ENCODE measurements around the gene POTEI. TPM values are rescaled to one million over a fixed set of nuclear protein-coding genes. Genes with fewer than 3 reads are reported as not detected.
"Not testable (repeated sequence)": the region's sequence is repeated elsewhere in the genome, so short reads cannot be mapped to it uniquely, and the experiment has no call there.

The POTEI gene
- total RNA-seq, 4 donors from 2014 or later = not detected

GRCh38 chr2:130451278-130451677 is 57.9 kb downstream of the POTEI start:
- H3K36me3 ChIP-seq; H3K9me3 ChIP-seq; intact Hi-C loops (cut with DNase I); DNase-seq; H3K4me3 ChIP-seq; H3K27ac ChIP-seq; H3K4me1 ChIP-seq; H3K27me3 ChIP-seq: not testable (repeated sequence)
- WGBS, 2 donors = 0% methylated on average over 1 of the region's 3 CpGs; no CpG with 5 or more reads in 1 of the 2 donors

- DNase-seq; H3K4me3 ChIP-seq; H3K27me3 ChIP-seq; H3K9me3 ChIP-seq; H3K27ac ChIP-seq; intact Hi-C loops (cut with DNase I); H3K36me3 ChIP-seq; H3K4me1 ChIP-seq: not testable (repeated sequence)
- WGBS, 2 donors = 80% methylated on average over 1 of the region's 7 CpGs; no CpG with 5 or more reads in 1 of the 2 donors
Measured at GRCh38 chr2:130450366-130450765, 58.8 kb downstream of the POTEI start.

GRCh38 chr2:130427631-130428030 is 81.5 kb downstream of the POTEI start:
- not testable (repeated sequence) for DNase-seq

GRCh38 chr2:130418845-130419244 is 90.3 kb downstream of the POTEI start:
- H3K4me3 ChIP-seq = not testable (repeated sequence)
- WGBS, 2 donors = 86% methylated on average over 1 of the region's 1 CpG; no CpG with 5 or more reads in 1 of the 2 donors

More at GRCh38 chr2:130427631-130428030, 81.5 kb downstream of the POTEI start:
- H3K36me3 ChIP-seq; H3K9me3 ChIP-seq; H3K27me3 ChIP-seq; intact Hi-C loops (cut with DNase I); H3K4me1 ChIP-seq; H3K27ac ChIP-seq: not testable (repeated sequence)
- H3K4me3 ChIP-seq = peak overlapping the region in 3 of 4 donors; percentile 33 to 64 (median 38)
- peak in 3 of 6 experiments; percentile 19 to 31 (median 29) for TF ChIP-seq CTCF (IDR thresholded peaks at IDR 0.05)
- WGBS, 2 donors = 1 to 6% methylated on average over 9 to 14 of the region's 34 CpGs

GRCh38 chr2:130416693-130417092 is 92.4 kb downstream of the POTEI start:
- intact Hi-C loops (cut with DNase I); H3K27ac ChIP-seq; DNase-seq; H3K36me3 ChIP-seq; H3K4me1 ChIP-seq; H3K9me3 ChIP-seq; H3K27me3 ChIP-seq; H3K4me3 ChIP-seq: not testable (repeated sequence)
- 75% methylated on average over 1 of the region's 1 CpG; no CpG with 5 or more reads in 1 of the 2 donors for WGBS, 2 donors

More at GRCh38 chr2:130418845-130419244, 90.3 kb downstream of the POTEI start:
- H3K4me1 ChIP-seq; H3K36me3 ChIP-seq; H3K9me3 ChIP-seq; intact Hi-C loops (cut with DNase I); DNase-seq; H3K27ac ChIP-seq; H3K27me3 ChIP-seq: not testable (repeated sequence)

Small RNA genes lying within 50 kb of the gene (small RNA-seq; reads per million reads assigned to genes)
- 0 reads per million in 4 donors for gene RF00017
- gene RNU6-473P = 0 reads per million in 4 donors

Other genes with a start within 250 kb of the POTEI start
- gene IMP4, start 166.4 kb downstream of the POTEI start, total RNA-seq = 100 to 1,000 TPM in 2 of 4 donors, 10 to 100 TPM in 2; 69.2 to 112 (median 91.2) TPM
- gene PTPN18, start 153.3 kb downstream of the POTEI start, total RNA-seq = 10 to 100 TPM; 26.8 to 43.6 (median 35.5) TPM
- not detected for gene CFC1B, start 11.9 kb upstream of the POTEI start, total RNA-seq
- gene CFC1, start 90.2 kb upstream of the POTEI start, total RNA-seq = not detected
- not detected for gene POTEJ, start 102.1 kb upstream of the POTEI start, total RNA-seq
- not detected for gene GPR148, start 219.7 kb upstream of the POTEI start, total RNA-seq
- gene AMER3, start 246.2 kb upstream of the POTEI start, total RNA-seq = not detected

All from esophagus squamous epithelium (tissue), 5 donors.